Bronchial epithelial cell (primary cell): ENCODE data around the gene FOXN3. TPM values are rescaled to one million over a fixed set of nuclear protein-coding genes. Genes with fewer than 3 reads are reported as not detected.

ENCODE experiments used
- DNase-seq: peaks from one replicate; pipeline ENCODE4 v3.0.0-alpha.2; 2010; ENCODE audit warnings: low read depth
- FAIRE-seq: peaks from 2 replicates; lab custom pipeline; 2011; peaks lifted over from hg19 to GRCh38; lab: Jason Lieb, UNC
- H3K27me3 ChIP-seq: 2 replicates; pipeline ENCODE4 v1.5.1; 2011; ENCODE audit warnings: low read length; ENCODE audit not compliant: control insufficient read depth, insufficient read depth
- H3K36me3 ChIP-seq: 2 replicates; pipeline ENCODE4 v1.5.1; 2011; ENCODE audit warnings: low read length; ENCODE audit not compliant: control insufficient read depth, insufficient read depth
- H3K4me3 ChIP-seq: 2 replicates; pipeline ENCODE4 v1.5.1; 2011; ENCODE audit warnings: mild to moderate bottlenecking, low read depth, low read length, control low read depth
- total RNA-seq: library from RNA; depleted of rRNA; stranded (reverse); fragments of >200 nt; gene quantifications from 2 replicates; pipeline ENCODE4 v1.2.1, GENCODE V29; 2014
- TF ChIP-seq, protein P1 (sequence below): IDR thresholded peaks from 2 replicates; pipeline ENCODE4 v1.5.1; 2011; ENCODE audit warnings: mild to moderate bottlenecking, moderate library complexity, low read length, control low read depth, inconsistent platforms; ENCODE audit not compliant: insufficient read depth, severe bottlenecking

The FOXN3 gene
- total RNA-seq, 1 donor from 2014 or later = 5.8 TPM

DNA sequence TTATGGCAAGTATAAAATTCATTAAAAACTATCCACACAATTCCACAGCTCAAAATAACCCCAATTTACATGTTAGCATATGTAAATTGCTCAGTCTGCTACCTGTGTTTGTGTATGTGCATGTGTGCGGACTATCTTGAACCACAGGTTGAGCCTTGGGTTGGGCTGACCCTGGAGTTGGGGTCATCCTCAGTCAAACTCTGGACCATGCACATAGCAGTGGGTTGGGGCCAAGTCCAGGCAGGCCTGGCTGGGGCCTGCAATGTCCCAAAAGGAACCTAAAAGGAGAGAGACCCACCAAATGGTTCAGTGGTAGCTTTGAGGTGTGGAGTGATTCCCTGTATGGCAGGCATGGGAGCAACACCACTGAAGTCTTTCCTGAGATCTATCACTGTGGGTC is 156.1 kb downstream of the FOXN3 start:
- Histone ChIP-seq H3K4me3 (no peak overlapping the region), H3K27me3 (no peaks in the 10 kb centered on the region), H3K36me3 (no peaks in the 10 kb centered on the region)
- no peak for FAIRE-seq
- TF ChIP-seq, protein P1, sequence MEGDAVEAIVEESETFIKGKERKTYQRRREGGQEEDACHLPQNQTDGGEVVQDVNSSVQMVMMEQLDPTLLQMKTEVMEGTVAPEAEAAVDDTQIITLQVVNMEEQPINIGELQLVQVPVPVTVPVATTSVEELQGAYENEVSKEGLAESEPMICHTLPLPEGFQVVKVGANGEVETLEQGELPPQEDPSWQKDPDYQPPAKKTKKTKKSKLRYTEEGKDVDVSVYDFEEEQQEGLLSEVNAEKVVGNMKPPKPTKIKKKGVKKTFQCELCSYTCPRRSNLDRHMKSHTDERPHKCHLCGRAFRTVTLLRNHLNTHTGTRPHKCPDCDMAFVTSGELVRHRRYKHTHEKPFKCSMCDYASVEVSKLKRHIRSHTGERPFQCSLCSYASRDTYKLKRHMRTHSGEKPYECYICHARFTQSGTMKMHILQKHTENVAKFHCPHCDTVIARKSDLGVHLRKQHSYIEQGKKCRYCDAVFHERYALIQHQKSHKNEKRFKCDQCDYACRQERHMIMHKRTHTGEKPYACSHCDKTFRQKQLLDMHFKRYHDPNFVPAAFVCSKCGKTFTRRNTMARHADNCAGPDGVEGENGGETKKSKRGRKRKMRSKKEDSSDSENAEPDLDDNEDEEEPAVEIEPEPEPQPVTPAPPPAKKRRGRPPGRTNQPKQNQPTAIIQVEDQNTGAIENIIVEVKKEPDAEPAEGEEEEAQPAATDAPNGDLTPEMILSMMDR = no peak
- DNase-seq = no peak

DNA sequence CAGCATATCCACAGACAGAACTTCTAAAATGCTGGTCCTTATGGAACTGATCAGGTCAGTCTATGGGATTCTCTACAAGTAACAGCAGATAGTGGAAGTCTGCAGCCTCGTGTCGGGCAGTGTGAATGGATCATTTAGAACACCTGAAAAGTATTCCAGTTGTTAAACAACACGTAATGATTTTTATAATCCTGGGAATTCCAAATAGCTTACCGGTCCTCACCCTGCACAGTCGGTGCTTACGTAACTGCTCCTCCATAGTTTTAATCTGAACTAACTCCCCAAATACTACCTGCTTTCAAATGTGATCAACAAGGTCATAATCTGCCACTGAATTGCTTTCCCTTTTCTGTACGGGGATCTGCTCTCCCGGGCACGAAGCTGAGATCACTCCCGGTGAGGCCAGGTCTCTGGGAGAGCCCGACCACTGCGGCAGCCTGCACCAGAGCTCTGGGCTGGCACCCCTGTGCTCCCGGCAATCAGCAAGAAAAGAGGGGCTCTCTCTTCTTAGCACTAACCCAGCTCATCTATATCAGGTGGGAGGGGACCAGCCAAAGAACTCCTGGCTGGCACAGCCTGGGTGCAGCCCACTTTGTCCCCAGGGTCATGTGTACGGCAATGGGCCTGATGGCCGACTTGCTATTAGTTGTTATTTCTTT is 157.0 kb downstream of the FOXN3 start:
- FAIRE-seq = no peak
- no peaks in the 10 kb centered on the region for H3K27me3 ChIP-seq

DNA sequence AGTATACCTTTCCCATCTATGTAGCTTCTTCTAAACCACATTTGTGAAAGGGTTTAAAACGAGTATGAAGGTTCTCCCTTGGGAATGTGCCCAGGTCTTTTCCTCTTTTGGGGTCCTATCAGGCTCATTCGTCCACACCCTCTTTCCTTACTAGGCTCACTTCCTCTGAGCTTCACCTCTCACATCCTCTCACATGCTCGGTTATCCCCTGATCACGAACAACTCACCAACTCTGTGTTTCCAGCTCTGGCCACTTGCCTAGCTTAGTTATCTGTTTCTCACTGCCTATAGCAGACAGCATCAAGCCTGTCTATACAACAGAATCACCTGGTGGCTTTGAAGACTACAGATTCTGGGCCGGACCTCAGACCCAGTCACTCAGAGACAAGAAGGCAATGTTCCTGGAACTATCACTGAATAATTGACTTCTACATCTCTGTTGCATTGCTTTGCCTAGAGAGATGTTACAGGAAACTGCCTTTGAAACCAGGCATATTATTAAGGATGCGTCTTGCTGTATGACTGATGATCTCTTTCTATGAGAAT is 158.2 kb downstream of the FOXN3 start:
- no peak overlapping the region for H3K4me3 ChIP-seq
- DNase-seq (no peak), FAIRE-seq (peak; percentile 70)
- H3K27me3 ChIP-seq = no peaks in the 10 kb centered on the region
- TF ChIP-seq, protein P1 = no peak
- no peaks in the 10 kb centered on the region for H3K36me3 ChIP-seq

More for the DNA sequence above, 157.0 kb downstream of the FOXN3 start:
- H3K36me3 ChIP-seq = no peaks in the 10 kb centered on the region
- DNase-seq = no peak
- TF ChIP-seq, protein P1 = no peak
- no peak overlapping the region for H3K4me3 ChIP-seq

DNA sequence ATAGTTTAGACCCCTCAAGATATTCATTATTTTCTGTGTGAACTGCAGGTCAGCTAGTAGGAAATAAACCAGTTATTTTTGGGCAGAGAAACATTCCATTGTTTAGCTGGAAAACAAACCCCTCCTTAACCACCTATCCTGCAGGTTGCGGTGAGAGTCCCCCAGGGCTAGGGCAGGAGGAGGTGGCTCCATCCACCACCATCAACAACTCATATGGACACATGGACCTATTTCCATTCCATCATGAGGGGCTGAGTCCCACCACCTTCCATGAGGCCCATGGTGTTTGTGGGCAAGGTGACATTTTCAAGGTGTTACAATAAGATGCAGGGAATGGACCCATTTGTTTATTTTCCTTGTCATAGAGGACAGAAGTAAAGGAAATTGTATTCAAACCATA is 160.1 kb downstream of the FOXN3 start:
- no peak for FAIRE-seq
- TF ChIP-seq, protein P1 = no peak
- no peak for DNase-seq
- no peaks in the 10 kb centered on the region for H3K36me3 ChIP-seq
- H3K4me3 ChIP-seq = no peak overlapping the region
- H3K27me3 ChIP-seq = no peaks in the 10 kb centered on the region

DNA sequence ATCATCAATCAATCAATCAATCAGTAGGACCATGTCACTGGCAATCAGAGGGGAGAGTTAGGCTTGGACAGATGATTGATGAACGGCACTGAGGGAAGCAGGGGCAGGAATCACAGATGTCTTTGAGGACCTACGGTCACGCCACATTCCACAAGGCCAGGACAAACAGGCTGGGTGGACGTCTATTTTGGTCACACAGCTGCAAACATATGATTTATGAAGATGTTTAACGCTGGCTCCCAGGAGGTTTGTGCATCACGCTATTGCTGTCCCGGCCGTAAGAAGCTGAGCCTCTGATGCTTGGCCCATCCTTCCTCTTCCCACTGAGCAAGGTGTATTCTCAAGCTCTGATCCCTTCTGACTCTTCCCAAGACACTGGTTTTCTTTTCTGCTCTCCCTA is 160.8 kb downstream of the FOXN3 start:
- no peaks in the 10 kb centered on the region for H3K27me3 ChIP-seq
- no peak overlapping the region for H3K4me3 ChIP-seq
- H3K36me3 ChIP-seq = no peaks in the 10 kb centered on the region
- TF ChIP-seq, protein P1 = no peak
- FAIRE-seq (no peak), DNase-seq (no peak)
